GM12878 (cell line): ENCODE data around the gene KCND3. TPM values are rescaled to one million over a fixed set of nuclear protein-coding genes. Genes with fewer than 3 reads are reported as not detected.

ENCODE experiments used
- BCL11A ChIP-seq: IDR thresholded peaks from 2 replicates; pipeline ENCODE4 v1.6.1; 2011; ENCODE audit warnings: low read depth, low read length
- CBFB ChIP-seq: IDR thresholded peaks from 2 replicates; pipeline ENCODE4 v1.6.1; 2016; ENCODE audit warnings: antibody characterized with exemption, low read depth
- CHD1 ChIP-seq: IDR thresholded peaks from 2 replicates; pipeline ENCODE4 v1.6.1; 2012; ENCODE audit warnings: low read depth, low read length, improper control_type of control experiment
- FOS ChIP-seq: IDR thresholded peaks from 3 replicates; pipeline ENCODE4 v1.6.1; 2011; ENCODE audit warnings: borderline replicate concordance; ENCODE audit not compliant: insufficient read length; ENCODE audit errors: extremely low read depth
- GABPA ChIP-seq: IDR thresholded peaks from 2 replicates; pipeline ENCODE4 v1.6.1; 2014; ENCODE audit warnings: antibody characterized with exemption, low read depth, mild to moderate bottlenecking, inconsistent platforms
- IKZF1 ChIP-seq: fragments of 450-650 bp; conservative IDR thresholded peaks from 2 replicates; pipeline ENCODE4 v1.6.1; 2017; ENCODE audit warnings: antibody characterized with exemption, mild to moderate bottlenecking
- IRF4 ChIP-seq: IDR thresholded peaks from 2 replicates; pipeline ENCODE4 v1.6.1; 2011; ENCODE audit warnings: low read depth, low read length
- KLF5 ChIP-seq: fragments of 450-650 bp; IDR thresholded peaks from 2 replicates; pipeline ENCODE4 v1.6.1; 2014; ENCODE audit warnings: mild to moderate bottlenecking; ENCODE audit not compliant: partially characterized antibody
- MEF2A ChIP-seq: IDR thresholded peaks from 2 replicates; pipeline ENCODE4 v1.6.1; 2011; ENCODE audit warnings: low read depth, mild to moderate bottlenecking, low read length, moderate library complexity; ENCODE audit not compliant: insufficient read depth
- MXI1 ChIP-seq: fragments of 150-350 bp; IDR thresholded peaks from 2 replicates; pipeline ENCODE4 v1.6.1; 2011; ENCODE audit warnings: low read depth, mild to moderate bottlenecking, inconsistent platforms, low read length, improper control_type of control experiment
- NFYB ChIP-seq: IDR thresholded peaks from 2 replicates; pipeline ENCODE4 v1.6.1; 2011; ENCODE audit warnings: low read depth, mild to moderate bottlenecking, low read length, improper control_type of control experiment, moderate library complexity; ENCODE audit not compliant: insufficient read depth
- PAX5 ChIP-seq: IDR thresholded peaks from 2 replicates; pipeline ENCODE4 v1.6.1; 2011; ENCODE audit warnings: low read depth, low read length, borderline replicate concordance
- PKNOX1 ChIP-seq: fragments of 450-650 bp; IDR thresholded peaks from 2 replicates; pipeline ENCODE4 v1.6.1; 2016; ENCODE audit warnings: mild to moderate bottlenecking
- SMAD5 ChIP-seq: IDR thresholded peaks from 2 replicates; pipeline ENCODE4 v1.6.1; 2016; ENCODE audit warnings: antibody characterized with exemption, low read depth
- TAF1 ChIP-seq: IDR thresholded peaks from 2 replicates; pipeline ENCODE4 v1.6.1; 2011; ENCODE audit warnings: mild to moderate bottlenecking, low read depth, low read length, borderline replicate concordance
- TBL1XR1 ChIP-seq: IDR thresholded peaks from 2 replicates; pipeline ENCODE4 v1.6.1; 2012; ENCODE audit warnings: low read depth, low read length, improper control_type of control experiment
- WRNIP1 ChIP-seq: IDR thresholded peaks from 2 replicates; pipeline ENCODE4 v1.6.1; 2011; ENCODE audit warnings: low read depth, low read length, improper control_type of control experiment, borderline replicate concordance
- ZNF384 ChIP-seq: IDR thresholded peaks from 2 replicates; pipeline ENCODE4 v1.6.1; 2012; ENCODE audit warnings: low read depth, mild to moderate bottlenecking, low read length, improper control_type of control experiment, borderline replicate concordance
- ZNF622 ChIP-seq: fragments of 450-650 bp; IDR thresholded peaks from 2 replicates; pipeline ENCODE4 v1.6.1; 2017; ENCODE audit warnings: mild to moderate bottlenecking, inconsistent platforms
- polyA plus RNA-seq, 11 experiments: library from polyadenylated mRNA; depleted of rRNA in 4 of 11; unstranded in 6 of 11; stranded (reverse) in 5 of 11; fragments of >200 nt; fragmentation: Nextera tagmentation in 4 of 11; fragmentation: Illumina TruSeq in 1 of 11; extraction: Ambion mirVana in 4 of 11; extraction: Trizol in 1 of 11; gene quantifications; 1 replicate in 1 of 11; 2 replicates in 10 of 11; pipeline versions ENCODE4 v1.2.1 to v1.2.3, GENCODE V29; 2011 to 2016; ENCODE audit warnings: inconsistent platforms in 2 of 11, missing spikeins in 2 of 11, low read depth in 1 of 11
- total RNA-seq, 4 experiments: library from RNA; depleted of rRNA in 3 of 4; stranded (reverse); fragments of >200 nt in 3 of 4; fragmentation: Illumina TruSeq in 1 of 4; extraction: Trizol in 1 of 4; gene quantifications; 2 replicates each; pipeline versions ENCODE4 v1.2.1 to v1.2.3, GENCODE V29; 2013 to 2021
- TF ChIP-seq, protein P1 (sequence below): fragments of 150-350 bp; IDR thresholded peaks from 2 replicates; pipeline ENCODE4 v1.6.1; 2016; ENCODE audit warnings: low read depth, low read length
- TF ChIP-seq, protein P2 (sequence below): fragments of 450-650 bp; formaldehyde crosslinking; IDR thresholded peaks from 2 replicates; pipeline ENCODE4 v1.4.0; 2020; ENCODE audit warnings: mild to moderate bottlenecking, moderate library complexity
- TF ChIP-seq, protein P3 (sequence below): fragments of 450-650 bp; IDR thresholded peaks from 2 replicates; pipeline ENCODE4 v1.6.1; 2016; ENCODE audit warnings: mild to moderate bottlenecking

KCND3 gene
- total and polyA plus RNA-seq, 10 of the 15 experiments (the other 5 are each of a cell fraction or from before 2014, with no cell fraction given): 0.02 TPM; not detected in 9

- no peak for TF ChIP-seq SMAD5
- TF ChIP-seq CHD1: no peak
- no peak for TF ChIP-seq ZNF384
- peak; percentile 55 for TF ChIP-seq FOS
- no peak for TF ChIP-seq BCL11A
- no peak for TF ChIP-seq TBL1XR1
- TF ChIP-seq, protein P1, sequence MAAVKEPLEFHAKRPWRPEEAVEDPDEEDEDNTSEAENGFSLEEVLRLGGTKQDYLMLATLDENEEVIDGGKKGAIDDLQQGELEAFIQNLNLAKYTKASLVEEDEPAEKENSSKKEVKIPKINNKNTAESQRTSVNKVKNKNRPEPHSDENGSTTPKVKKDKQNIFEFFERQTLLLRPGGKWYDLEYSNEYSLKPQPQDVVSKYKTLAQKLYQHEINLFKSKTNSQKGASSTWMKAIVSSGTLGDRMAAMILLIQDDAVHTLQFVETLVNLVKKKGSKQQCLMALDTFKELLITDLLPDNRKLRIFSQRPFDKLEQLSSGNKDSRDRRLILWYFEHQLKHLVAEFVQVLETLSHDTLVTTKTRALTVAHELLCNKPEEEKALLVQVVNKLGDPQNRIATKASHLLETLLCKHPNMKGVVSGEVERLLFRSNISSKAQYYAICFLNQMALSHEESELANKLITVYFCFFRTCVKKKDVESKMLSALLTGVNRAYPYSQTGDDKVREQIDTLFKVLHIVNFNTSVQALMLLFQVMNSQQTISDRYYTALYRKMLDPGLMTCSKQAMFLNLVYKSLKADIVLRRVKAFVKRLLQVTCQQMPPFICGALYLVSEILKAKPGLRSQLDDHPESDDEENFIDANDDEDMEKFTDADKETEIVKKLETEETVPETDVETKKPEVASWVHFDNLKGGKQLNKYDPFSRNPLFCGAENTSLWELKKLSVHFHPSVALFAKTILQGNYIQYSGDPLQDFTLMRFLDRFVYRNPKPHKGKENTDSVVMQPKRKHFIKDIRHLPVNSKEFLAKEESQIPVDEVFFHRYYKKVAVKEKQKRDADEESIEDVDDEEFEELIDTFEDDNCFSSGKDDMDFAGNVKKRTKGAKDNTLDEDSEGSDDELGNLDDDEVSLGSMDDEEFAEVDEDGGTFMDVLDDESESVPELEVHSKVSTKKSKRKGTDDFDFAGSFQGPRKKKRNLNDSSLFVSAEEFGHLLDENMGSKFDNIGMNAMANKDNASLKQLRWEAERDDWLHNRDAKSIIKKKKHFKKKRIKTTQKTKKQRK: no peak
- TF ChIP-seq NFYB: peak; percentile 96
- TF ChIP-seq WRNIP1: no peak
- TF ChIP-seq PKNOX1: peak; percentile 76
- no peak for TF ChIP-seq CBFB
- TF ChIP-seq, protein P2, sequence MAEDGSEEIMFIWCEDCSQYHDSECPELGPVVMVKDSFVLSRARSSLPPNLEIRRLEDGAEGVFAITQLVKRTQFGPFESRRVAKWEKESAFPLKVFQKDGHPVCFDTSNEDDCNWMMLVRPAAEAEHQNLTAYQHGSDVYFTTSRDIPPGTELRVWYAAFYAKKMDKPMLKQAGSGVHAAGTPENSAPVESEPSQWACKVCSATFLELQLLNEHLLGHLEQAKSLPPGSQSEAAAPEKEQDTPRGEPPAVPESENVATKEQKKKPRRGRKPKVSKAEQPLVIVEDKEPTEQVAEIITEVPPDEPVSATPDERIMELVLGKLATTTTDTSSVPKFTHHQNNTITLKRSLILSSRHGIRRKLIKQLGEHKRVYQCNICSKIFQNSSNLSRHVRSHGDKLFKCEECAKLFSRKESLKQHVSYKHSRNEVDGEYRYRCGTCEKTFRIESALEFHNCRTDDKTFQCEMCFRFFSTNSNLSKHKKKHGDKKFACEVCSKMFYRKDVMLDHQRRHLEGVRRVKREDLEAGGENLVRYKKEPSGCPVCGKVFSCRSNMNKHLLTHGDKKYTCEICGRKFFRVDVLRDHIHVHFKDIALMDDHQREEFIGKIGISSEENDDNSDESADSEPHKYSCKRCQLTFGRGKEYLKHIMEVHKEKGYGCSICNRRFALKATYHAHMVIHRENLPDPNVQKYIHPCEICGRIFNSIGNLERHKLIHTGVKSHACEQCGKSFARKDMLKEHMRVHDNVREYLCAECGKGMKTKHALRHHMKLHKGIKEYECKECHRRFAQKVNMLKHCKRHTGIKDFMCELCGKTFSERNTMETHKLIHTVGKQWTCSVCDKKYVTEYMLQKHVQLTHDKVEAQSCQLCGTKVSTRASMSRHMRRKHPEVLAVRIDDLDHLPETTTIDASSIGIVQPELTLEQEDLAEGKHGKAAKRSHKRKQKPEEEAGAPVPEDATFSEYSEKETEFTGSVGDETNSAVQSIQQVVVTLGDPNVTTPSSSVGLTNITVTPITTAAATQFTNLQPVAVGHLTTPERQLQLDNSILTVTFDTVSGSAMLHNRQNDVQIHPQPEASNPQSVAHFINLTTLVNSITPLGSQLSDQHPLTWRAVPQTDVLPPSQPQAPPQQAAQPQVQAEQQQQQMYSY (CRISPR knock-in tag): no peak
- no peak; the same call in 1 of the 2 replicates for TF ChIP-seq MXI1
- no peak for TF ChIP-seq KLF5
- TF ChIP-seq ZNF622: no peak
- TF ChIP-seq IRF4: no peak
- TF ChIP-seq IKZF1: peak; percentile 71
- TF ChIP-seq, protein P3, sequence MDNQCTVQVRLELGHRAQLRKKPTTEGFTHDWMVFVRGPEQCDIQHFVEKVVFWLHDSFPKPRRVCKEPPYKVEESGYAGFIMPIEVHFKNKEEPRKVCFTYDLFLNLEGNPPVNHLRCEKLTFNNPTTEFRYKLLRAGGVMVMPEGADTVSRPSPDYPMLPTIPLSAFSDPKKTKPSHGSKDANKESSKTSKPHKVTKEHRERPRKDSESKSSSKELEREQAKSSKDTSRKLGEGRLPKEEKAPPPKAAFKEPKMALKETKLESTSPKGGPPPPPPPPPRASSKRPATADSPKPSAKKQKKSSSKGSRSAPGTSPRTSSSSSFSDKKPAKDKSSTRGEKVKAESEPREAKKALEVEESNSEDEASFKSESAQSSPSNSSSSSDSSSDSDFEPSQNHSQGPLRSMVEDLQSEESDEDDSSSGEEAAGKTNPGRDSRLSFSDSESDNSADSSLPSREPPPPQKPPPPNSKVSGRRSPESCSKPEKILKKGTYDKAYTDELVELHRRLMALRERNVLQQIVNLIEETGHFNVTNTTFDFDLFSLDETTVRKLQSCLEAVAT: no peak
- TF ChIP-seq PAX5: no peak
- no peak for TF ChIP-seq MEF2A
- TF ChIP-seq TAF1: no peak
- TF ChIP-seq GABPA: no peak
Measured at GRCh38 chr1:111739194-111739924, 250.1 kb downstream of the KCND3 start, which contains the start of gene INKA2 (continued).
